HL-60 (cell line): Measurements from ENCODE around the gene LGR4.

ENCODE experiments used
- CTCF ChIP-seq: IDR thresholded peaks from one replicate; pipeline ENCODE4 v1.5.1; 2011; ENCODE audit warnings: low read length, control low read depth, inconsistent platforms; ENCODE audit not compliant: insufficient read depth
- GABPA ChIP-seq: IDR thresholded peaks from 2 replicates; pipeline ENCODE4 v1.6.1; 2012; ENCODE audit warnings: low read depth
- POLR2AphosphoS5 ChIP-seq: IDR thresholded peaks from 2 replicates; pipeline ENCODE4 v1.6.1; 2012; ENCODE audit warnings: low read depth
- SPI1 ChIP-seq: IDR thresholded peaks from 2 replicates; pipeline ENCODE4 v1.6.1; 2012; ENCODE audit warnings: low read depth, mild to moderate bottlenecking, borderline replicate concordance

- TF ChIP-seq CTCF (no peak), POLR2AphosphoS5 (no peak), GABPA (no peak), SPI1 (no peak)
Measured at GRCh38 chr11:27331981-27332380, 140.6 kb downstream of the LGR4 start.
